Ramos (cell line): ENCODE results near the gene PTCH1.

ENCODE experiments used
- in situ Hi-C: fragments of 300-500 bp; cut with MboI; formaldehyde crosslinking; loops from one replicate; pipeline ENCODE4 v1.14.3; 2022; ENCODE audit warnings: low sequenced_read_pairs; ENCODE audit not compliant: unreplicated experiment

Gene PTCH1

GRCh38 chr9:95447660-95448420 lies 68.9 kb downstream of the PTCH1 start:
- in situ Hi-C loops = no loop called here

DNA sequence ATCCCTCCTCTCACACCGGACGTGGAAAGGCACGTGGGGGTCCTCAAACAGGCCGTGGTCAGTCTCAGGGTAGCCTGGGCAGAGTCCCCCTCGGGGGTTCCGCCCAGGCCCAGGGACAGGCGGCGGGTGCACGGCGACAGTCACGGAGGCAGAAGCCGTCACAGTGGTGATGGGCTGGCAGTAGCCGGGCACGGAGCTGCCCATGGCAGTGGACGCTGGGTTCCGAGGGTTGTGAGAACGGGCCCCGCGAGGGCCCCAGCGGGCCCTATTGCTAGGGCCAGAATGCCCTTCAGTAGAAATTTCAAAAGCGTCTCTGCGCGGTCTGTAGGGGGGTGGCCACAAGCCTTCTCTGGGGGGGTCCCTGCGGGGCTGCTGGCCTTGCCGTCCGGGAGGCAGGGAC lies 69.8 kb downstream of the PTCH1 start:
- in situ Hi-C loops = no loop called here

- in situ Hi-C loops = no loop called here
Observed at GRCh38 chr9:95446259-95446658, 70.5 kb downstream of the PTCH1 start.

GRCh38 chr9:95444160-95444559 lies 72.6 kb downstream of the PTCH1 start:
- in situ Hi-C loops = no loop called here

DNA sequence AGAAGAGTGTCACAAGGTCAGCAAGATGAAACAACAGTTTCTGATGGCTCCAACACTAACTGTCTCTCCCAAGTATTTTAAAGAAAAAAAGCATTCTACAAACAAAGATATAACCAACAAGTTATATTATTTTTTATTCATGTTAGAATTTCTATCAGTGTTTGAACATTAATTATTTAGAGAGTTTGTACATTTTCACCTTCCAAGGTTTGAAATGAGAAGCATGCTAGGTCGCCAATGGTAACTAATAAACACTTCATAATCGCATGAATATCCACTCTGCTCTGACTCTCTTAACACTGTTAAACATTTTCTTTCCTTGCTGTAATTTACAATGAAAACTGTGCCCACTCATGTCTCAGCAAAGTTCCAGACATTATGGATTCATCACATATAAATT lies 73.5 kb downstream of the PTCH1 start:
- in situ Hi-C loops = no loop called here

GRCh38 chr9:95441081-95441480 lies 75.7 kb downstream of the PTCH1 start:
- in situ Hi-C loops = no loop called here

DNA sequence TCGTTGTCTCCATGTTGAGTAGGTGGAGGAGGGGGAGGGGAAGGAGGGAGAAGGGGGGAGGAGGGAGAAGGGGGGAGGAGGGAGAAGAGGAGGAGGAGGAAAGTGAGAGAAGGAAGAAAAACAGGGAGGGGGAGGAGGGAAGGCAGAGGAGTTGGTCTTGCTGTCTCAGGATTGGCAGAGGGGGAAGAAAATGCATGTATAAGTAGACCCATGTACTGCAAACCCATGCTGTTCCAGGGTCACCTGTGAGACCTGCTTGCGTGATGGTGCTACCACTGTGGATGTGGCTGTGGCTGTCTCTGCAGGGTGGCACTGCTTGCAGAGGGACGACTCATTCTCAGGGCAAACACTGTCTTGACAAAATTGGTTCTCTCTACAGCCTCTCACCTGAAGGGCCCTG lies 76.3 kb downstream of the PTCH1 start:
- in situ Hi-C loops = no loop called here

DNA sequence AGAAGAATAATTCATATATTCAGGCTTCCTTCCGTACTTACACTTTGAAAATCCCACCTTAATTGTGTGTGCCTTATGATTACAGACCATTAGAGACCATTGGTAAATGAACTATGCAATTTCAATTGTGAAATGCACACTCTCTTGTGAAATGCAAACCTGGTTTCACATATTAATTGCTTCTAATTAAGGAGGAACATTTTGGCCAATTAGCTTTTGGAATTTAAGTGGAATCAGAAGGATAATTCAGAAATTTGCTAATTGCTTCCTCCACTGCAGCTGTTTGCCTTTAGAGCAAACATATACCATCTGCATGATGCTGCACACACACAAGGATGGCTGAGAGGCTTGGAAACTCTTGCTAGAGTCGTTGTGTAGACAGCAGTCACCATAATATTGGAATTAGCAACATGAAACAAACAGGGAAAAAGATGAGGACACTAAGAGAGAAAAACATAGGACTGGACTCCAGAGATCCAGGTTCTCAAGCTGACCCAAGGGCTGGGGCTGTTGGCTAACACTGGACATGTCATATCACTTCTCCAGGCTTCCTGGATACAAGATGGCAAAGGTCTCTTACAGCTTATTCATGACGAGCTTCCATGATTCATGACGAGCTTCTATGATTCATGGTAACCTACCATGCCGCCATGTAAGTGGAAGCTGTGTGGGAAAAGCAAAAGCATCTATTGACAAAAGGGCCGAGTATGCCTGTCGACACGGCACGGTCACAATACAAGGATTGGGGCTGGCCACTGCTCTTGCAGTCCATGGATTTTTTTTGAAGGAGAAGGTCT lies 78.0 kb downstream of the PTCH1 start:
- in situ Hi-C loops = no loop called here

- in situ Hi-C loops = no loop called here
Observed at GRCh38 chr9:95437559-95437958, 79.2 kb downstream of the PTCH1 start.

GRCh38 chr9:95436416-95436815 lies 80.4 kb downstream of the PTCH1 start:
- in situ Hi-C loops = no loop called here

GRCh38 chr9:95435074-95435728 lies 81.6 kb downstream of the PTCH1 start:
- in situ Hi-C loops = no loop called here

DNA sequence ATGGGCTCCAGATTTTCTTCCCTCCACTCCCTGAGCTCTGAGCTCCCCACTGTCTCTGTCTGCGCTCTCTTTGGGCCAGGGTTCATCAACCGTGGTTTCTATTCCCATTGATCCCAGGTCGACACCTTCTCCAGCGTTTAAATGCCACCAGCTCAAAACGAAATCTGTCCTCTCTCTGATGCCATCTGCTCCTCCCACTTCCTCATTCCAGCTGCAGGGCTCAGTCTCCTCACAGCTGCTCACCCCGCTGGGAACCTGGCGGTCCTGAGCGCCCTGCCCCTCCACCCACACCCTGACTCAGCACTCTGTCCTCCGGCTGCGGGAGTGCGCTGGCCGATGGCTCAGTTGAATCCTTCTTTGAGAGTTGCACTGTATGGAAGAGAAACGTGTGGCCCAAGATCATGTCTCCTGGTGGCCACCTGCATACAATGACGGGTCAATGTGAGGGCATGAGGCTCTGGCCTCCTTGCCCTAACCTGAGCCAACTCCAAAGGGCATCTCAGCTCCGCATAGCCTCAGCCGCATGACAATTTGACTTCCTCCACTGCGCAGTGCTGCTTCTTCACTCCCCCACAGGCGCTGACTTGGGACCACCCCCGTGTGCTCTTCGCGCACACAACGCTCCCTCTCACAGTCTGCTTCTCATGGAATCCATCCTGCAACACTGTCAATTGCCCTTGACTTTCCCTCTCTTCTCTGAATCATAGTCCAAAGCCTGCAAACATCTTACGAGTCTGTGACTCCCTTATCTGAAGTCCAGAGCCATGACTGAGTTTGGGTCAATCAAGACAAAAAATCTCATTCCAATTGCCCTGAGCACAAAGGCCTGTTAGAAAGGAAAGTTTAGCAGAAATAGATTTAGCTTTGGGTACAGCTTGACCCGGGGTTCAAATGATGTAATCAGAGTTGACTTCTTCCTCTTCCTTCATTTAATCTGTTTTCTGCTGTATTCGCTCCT lies 82.4 kb downstream of the PTCH1 start:
- in situ Hi-C loops = no loop called here

DNA sequence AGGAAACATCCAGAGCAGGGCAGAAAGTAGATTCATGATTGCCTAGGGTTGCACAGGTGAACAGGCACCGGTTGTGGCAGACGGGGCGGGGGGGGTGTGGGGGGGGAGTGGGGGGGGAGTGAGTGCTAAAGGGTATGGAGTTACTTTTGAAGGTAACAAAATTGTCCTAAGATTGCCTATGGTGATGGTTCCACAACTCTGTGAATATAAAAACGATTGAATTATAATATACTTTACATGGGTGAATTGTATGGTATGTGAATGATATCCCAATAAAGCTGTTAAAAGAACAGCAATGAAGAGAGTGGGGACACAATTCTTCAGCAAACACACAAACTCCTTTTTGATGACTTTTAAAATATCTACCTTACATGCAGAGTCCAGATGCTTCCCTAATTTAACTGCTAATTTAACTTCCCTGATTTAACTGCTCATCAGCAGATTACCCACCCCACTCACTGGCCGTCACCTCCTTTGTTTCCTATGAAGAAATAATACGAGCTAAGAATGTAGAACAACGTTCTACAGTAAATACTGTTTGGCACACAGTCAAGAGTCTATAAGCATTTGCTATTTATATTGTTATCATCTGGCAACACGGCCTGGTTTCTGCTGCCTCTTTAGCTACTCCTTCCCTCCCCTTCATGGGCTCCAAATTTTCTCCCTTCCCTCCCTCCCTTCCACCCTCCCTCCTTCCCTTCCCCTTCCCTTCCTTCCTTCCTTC lies 83.5 kb downstream of the PTCH1 start:
- in situ Hi-C loops = no loop called here

DNA sequence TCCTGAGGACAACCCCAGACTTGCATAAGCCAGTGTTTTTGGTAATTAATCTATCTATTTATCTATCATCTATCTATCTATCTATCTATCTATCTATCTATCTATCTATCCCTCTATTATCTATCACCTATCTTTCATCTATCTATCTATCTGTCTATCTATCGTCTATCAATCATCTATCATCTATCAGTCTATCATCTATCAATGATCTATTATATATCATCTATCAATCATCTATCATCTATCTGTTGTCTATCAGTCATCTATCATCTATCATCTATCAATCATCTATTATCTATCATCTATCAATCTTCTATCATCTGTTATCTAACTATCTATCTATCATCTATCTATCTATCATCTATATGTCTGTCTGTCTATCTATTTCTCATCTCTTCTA lies 85.5 kb downstream of the PTCH1 start:
- in situ Hi-C loops = no loop called here

GRCh38 chr9:95429948-95430620 lies 86.7 kb downstream of the PTCH1 start:
- in situ Hi-C loops = loop anchor here (10.0 kb wide), 1 partner anchor 55 kb away; no protein-coding TSS in a partner anchor

DNA sequence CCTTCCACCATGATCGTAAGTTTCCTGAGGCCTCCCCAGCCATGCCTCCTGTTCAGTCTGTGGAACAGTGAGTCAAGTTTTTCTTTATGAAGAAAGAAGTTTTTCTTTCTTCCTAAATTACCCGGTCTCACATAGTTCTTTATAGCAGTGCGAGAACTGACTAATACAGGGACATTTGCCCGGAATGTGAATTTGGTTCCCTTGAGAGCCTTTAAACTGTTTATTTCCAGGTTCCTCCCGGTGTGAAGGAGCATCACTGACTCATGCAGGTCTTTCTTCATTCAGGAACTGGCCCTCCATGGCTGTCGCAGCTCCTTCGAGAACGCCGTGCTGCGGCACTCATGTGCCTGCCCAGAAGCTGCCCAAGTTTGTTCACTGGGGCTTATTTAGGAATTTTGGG lies 87.7 kb downstream of the PTCH1 start:
- in situ Hi-C loops = loop anchor here (10.0 kb wide), 1 partner anchor 56 kb away; no protein-coding TSS in a partner anchor

- in situ Hi-C loops = loop anchor here (10.0 kb wide), 1 partner anchor 59 kb away; no protein-coding TSS in a partner anchor
Observed at GRCh38 chr9:95425910-95426551, 90.7 kb downstream of the PTCH1 start.

GRCh38 chr9:95422650-95423049 lies 94.1 kb downstream of the PTCH1 start:
- in situ Hi-C loops = loop anchor here (10.0 kb wide), 1 partner anchor 62 kb away; no protein-coding TSS in a partner anchor
